Uterus (tissue), 4 donors: Measurements from ENCODE around the gene RASAL1. TPM values are rescaled to one million over a fixed set of nuclear protein-coding genes. Genes with fewer than 3 reads are reported as not detected.

Source experiments
- DNase-seq, 2 donors: peaks; one replicate each; pipeline ENCODE4 v3.0.0-alpha.2; 2019 to 2020
- H3K27ac ChIP-seq, 2 donors: fragments of 200-600 bp; sonication (generic); 1 replicate in 1 of 2; 2 replicates in 1 of 2; pipeline ENCODE4 v1.5.1; 2016 to 2018
- H3K27me3 ChIP-seq, 2 donors: fragments of 200-600 bp; sonication (generic); one replicate each; pipeline ENCODE4 v1.5.1; 2018 to 2019; ENCODE audit warnings: control low read depth in 1 of 2
- H3K36me3 ChIP-seq, 2 donors: fragments of 200-600 bp; sonication (generic); one replicate each; pipeline ENCODE4 v1.5.1; 2019; ENCODE audit warnings: control low read depth in 1 of 2
- H3K4me1 ChIP-seq, 2 donors: fragments of 200-600 bp; sonication (generic); one replicate each; pipeline ENCODE4 v1.5.1; 2018 to 2019; ENCODE audit warnings: control low read depth in 1 of 2
- H3K4me3 ChIP-seq, 2 donors: fragments of 200-600 bp; sonication (generic); 1 replicate in 1 of 2; 2 replicates in 1 of 2; pipeline ENCODE4 v1.5.1; 2018 to 2019; ENCODE audit warnings: mild to moderate bottlenecking in 1 of 2
- H3K9me3 ChIP-seq, 2 donors: fragments of 200-600 bp; sonication (generic); one replicate each; pipeline ENCODE4 v1.5.1; 2019; ENCODE audit warnings: control low read depth in 1 of 2
- POLR2A ChIP-seq, 2 donors: fragments of 450-650 bp; IDR thresholded peaks; one replicate each; pipeline ENCODE4 v1.6.1; 2016; ENCODE audit warnings: antibody characterized with exemption in 2 of 2, mild to moderate bottlenecking in 1 of 2, moderate library complexity in 1 of 2
- intact Hi-C: fragments of 100-400 bp; cut with DNase I; formaldehyde crosslinking; loops from one replicate; pipeline ENCODE4 v1.15.1; 2023; ENCODE audit warnings: low total_unique reads
- total RNA-seq, 4 donors: library from RNA; depleted of rRNA in 3 of 4; stranded (reverse); fragments of >200 nt in 3 of 4; gene quantifications; one replicate each; pipeline versions ENCODE4 v1.1.0 to v1.2.4, GENCODE V29; 2014 to 2023
- TF ChIP-seq, protein P1 (sequence below), 4 experiments: fragments of 200-600 bp in 2 of 4; fragments of 450-650 bp in 2 of 4; sonication (generic) in 2 of 4; IDR thresholded peaks; one replicate each; pipeline ENCODE4 v1.5.1; 2016 to 2019; ENCODE audit warnings: antibody characterized with exemption in 4 of 4, mild to moderate bottlenecking in 2 of 4, moderate library complexity in 1 of 4
- donor health status: DM: yes; HTN: yes; CAD: no.

The RASAL1 gene
- total RNA-seq, 4 donors from 2014 or later, result 6.8 TPM; not detected in 3

DNA sequence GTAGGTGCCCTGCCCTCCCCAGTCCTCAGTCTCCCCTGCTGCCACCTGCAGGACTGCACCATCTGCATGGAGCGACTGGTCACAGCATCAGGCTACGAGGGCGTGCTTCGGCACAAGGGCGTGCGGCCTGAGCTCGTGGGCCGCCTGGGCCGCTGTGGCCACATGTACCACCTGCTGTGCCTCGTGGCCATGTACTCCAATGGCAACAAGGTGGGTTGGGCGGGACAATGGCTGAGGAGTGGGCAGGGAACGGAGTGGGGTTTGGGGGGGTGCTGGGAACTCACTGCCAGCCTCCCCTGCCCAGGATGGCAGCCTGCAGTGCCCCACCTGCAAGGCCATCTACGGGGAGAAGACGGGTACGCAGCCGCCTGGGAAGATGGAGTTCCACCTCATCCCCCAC, 40.8 kb downstream of the RASAL1 start:
- H3K9me3 ChIP-seq, result no peaks in the 10 kb centered on the region
- no peaks in the 10 kb centered on the region for H3K36me3 ChIP-seq
- H3K4me1 ChIP-seq, result no peaks in the 10 kb centered on the region
- intact Hi-C loops, result no loop called here
- DNase-seq, result no peak
- TF ChIP-seq, protein P1, sequence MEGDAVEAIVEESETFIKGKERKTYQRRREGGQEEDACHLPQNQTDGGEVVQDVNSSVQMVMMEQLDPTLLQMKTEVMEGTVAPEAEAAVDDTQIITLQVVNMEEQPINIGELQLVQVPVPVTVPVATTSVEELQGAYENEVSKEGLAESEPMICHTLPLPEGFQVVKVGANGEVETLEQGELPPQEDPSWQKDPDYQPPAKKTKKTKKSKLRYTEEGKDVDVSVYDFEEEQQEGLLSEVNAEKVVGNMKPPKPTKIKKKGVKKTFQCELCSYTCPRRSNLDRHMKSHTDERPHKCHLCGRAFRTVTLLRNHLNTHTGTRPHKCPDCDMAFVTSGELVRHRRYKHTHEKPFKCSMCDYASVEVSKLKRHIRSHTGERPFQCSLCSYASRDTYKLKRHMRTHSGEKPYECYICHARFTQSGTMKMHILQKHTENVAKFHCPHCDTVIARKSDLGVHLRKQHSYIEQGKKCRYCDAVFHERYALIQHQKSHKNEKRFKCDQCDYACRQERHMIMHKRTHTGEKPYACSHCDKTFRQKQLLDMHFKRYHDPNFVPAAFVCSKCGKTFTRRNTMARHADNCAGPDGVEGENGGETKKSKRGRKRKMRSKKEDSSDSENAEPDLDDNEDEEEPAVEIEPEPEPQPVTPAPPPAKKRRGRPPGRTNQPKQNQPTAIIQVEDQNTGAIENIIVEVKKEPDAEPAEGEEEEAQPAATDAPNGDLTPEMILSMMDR (IDR thresholded peaks at IDR 0.05), result no peak
- TF ChIP-seq POLR2A (IDR thresholded peaks at IDR 0.05), result no peak
- no peaks in the 10 kb centered on the region for H3K27me3 ChIP-seq
- no peak overlapping the region for H3K4me3 ChIP-seq
- no peak overlapping the region for H3K27ac ChIP-seq

DNA sequence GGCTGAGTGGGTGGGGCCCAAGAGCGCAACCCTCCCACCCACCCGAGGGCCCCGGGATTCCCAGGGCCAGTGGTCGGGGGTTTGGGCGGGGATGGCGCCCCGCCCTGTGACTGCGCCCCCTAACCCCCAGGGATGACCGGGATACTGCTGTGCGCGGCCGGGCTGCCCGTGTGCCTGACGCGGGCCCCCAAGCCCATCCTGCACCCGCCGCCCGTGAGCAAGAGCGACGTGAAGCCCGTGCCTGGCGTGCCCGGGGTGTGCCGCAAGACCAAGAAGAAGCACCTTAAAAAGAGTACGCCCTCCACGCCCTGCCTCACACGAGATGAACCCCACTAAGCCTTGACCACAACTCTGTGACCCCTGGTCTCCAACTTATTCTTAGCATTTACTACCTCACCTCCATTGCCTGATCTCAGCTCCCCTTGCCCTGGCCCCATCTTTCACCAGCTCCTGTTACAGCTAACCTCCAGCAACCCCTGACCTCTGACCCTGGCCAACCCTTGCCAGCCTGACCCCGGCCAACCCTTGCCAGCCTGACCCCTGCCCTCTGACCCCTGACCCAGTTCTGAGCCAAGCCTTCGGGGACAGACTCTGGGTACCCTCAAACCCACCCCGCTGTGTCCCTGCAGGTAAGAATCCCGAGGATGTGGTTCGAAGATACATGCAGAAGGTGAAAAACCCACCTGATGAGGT, 42.0 kb downstream of the RASAL1 start:
- no peak overlapping the region for H3K27ac ChIP-seq
- intact Hi-C loops, result no loop called here
- TF ChIP-seq POLR2A (IDR thresholded peaks at IDR 0.05), result no peak
- TF ChIP-seq, protein P1 (IDR thresholded peaks at IDR 0.05), result no peak

DNA sequence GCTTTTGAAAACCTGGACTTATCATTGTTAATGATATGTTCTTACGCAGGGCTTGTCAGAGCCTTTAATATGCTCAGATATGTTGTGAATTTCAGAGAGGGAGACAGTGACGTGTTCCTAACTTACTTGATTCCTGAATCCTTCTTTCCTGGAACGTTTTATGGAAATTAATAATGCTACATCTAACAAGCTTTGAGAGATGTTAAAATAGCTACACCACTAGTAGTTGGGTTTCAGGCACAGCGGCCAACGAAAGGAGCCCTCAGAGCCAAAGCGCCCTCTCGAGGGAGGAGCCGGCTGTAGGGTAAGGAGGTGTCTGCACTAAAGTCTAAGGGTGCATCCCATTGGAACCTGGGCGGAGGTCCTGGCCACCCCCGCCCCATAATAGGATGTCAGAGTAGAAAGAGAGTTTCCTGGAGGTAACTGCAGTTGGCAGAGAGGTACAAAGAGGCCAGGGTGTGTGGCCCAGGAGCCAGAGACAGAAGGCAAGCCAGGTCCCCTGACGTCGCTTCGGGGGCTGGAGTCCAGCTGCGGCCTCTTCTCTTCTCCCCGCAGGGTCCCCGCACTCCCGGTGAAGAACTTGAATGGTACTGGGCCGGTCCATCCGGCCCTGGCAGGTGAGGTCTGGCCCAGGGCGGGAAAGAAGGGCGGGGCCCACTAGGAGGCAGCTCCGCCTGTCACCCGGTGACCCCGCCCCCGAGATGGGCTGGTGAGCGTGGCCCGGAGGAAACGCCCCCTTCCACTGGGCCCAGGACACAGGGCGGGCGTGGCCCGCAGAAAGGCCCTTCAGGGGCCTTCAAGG, 42.8 kb downstream of the RASAL1 start:
- H3K27ac ChIP-seq, result no peak overlapping the region
- H3K9me3 ChIP-seq, result no peaks in the 10 kb centered on the region
- intact Hi-C loops, result no loop called here
- no peaks in the 10 kb centered on the region for H3K4me1 ChIP-seq
- H3K4me3 ChIP-seq, result no peak overlapping the region
- no peak for DNase-seq
- TF ChIP-seq, protein P1 (IDR thresholded peaks at IDR 0.05), result no peak
- TF ChIP-seq POLR2A (IDR thresholded peaks at IDR 0.05), result no peak
- no peaks in the 10 kb centered on the region for H3K27me3 ChIP-seq
- no peaks in the 10 kb centered on the region for H3K36me3 ChIP-seq

More for the DNA sequence above, 42.0 kb downstream of the RASAL1 start:
- DNase-seq, result no peak
- H3K9me3 ChIP-seq, result no peaks in the 10 kb centered on the region
- no peak overlapping the region for H3K4me3 ChIP-seq
- H3K4me1 ChIP-seq, result no peaks in the 10 kb centered on the region
- no peaks in the 10 kb centered on the region for H3K36me3 ChIP-seq
- H3K27me3 ChIP-seq, result no peaks in the 10 kb centered on the region

DNA sequence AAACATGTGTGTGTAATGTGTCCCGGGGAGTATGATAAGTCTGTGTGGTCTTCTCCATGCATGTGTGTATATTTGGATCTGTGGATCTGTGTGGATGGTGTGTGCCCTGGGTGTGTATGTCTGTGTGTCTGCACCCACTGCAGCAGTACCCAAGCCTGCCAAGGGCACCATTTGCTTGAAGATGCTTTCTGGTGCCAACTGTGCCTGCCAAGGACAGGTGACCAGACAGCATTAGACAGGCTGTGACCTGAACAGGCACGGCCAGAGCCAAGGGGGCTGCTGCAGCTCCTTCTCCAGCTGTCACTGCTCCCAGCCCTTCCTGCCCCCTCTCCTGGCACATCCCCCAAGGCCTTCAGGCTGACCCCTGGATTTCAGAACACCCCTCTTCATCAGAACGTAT, 44.1 kb downstream of the RASAL1 start:
- TF ChIP-seq, protein P1 (IDR thresholded peaks at IDR 0.05), result no peak
- no peak for TF ChIP-seq POLR2A (IDR thresholded peaks at IDR 0.05)
- no peaks in the 10 kb centered on the region for H3K27me3 ChIP-seq
- H3K36me3 ChIP-seq, result no peaks in the 10 kb centered on the region

DNA sequence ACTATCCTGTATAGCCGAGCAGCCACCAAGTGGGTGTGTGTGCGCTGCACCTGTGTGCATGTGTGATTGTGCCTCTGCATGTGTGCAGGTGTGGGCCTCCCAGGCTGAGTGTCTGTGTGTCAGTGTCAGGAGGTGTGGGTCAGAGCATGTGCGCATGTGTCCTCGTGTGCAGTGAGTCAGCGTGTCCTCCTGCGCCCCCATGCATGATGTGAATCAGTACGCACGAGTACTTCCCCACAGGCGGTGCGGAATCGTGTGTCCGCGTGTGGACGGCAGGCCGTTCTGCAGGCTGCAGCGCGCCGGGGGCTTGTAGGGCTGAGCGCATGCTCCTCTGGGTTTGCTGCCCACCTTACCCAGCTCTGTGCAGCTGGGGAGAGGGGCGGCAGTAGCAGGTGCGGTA, 44.8 kb downstream of the RASAL1 start:
- Histone ChIP-seq H3K36me3 (no peaks in the 10 kb centered on the region), H3K9me3 (no peaks in the 10 kb centered on the region), H3K27ac (no peak overlapping the region), H3K4me3 (no peak overlapping the region), H3K27me3 (no peaks in the 10 kb centered on the region), H3K4me1 (no peaks in the 10 kb centered on the region)
- intact Hi-C loops, result no loop called here
- DNase-seq, result no peak
- TF ChIP-seq, protein P1 (IDR thresholded peaks at IDR 0.05), result no peak
- no peak for TF ChIP-seq POLR2A (IDR thresholded peaks at IDR 0.05)

More for the DNA sequence above, 44.1 kb downstream of the RASAL1 start:
- H3K9me3 ChIP-seq, result no peaks in the 10 kb centered on the region
- no peak for DNase-seq
- no peak overlapping the region for H3K4me3 ChIP-seq
- no peak overlapping the region for H3K27ac ChIP-seq
- intact Hi-C loops, result no loop called here
- H3K4me1 ChIP-seq, result no peaks in the 10 kb centered on the region
